GM12873 (cell line): ENCODE measurements around the gene VPS18.

Experiments used
- CTCF ChIP-seq: IDR thresholded peaks from 2 replicates; pipeline ENCODE4 v1.5.1; 2012; ENCODE audit warnings: low read depth, mild to moderate bottlenecking, moderate library complexity, low read length, control low read depth; ENCODE audit not compliant: insufficient read depth; ENCODE audit errors: missing control alignments

VPS18 gene

DNA sequence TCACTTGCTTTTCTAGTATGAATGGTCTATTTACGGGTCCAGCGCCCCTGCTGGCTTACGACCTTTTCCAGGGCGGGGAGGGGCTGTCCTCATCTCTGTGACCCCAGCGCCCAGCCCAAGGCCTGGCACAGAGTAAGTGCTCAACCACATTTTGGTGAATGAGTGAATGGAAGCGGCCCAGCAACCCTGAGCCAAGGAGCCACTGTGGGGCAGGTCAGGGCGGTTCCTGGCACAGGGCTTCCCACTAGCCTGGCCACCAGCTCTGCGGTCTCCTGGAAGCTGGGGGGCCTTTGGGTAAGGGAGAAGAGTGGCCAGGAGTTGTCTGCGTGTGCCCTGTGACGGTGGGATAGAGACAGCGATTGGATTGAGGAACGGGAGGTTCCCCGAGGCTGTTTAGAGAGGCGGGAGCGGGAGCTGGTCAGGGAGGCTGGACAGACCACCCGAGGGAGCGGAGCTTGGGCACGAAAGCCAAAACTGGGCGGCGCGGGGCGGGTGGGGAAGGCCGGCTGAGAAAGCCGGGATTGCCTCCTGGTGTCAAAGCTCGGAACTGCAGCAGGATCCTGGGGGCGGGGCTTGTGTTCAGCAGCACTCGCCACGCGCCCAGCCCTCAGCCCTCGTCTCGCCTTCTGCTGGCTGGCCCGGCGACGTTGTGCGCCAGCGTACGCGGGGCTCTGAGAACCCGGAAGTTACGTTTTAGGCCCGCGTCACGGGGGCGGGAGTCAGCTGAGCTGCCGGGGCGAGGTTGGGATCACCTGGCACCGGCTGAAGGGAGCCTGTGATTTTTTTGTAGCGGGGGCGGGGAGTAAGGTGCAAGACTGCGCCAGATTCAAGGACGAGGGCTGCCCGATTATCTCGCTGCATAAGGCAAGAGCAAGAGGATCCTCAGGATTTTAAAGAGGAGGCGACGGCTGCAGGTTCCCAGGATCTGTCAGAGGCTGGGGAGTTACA lies at the start of gene VPS18:
VPS18 (plus strand) TSS at position 718 of the 948 bp plus-strand sequence. CDS start 319 bp downstream, outside the sequence.
- peak; percentile 85 for TF ChIP-seq CTCF

DNA sequence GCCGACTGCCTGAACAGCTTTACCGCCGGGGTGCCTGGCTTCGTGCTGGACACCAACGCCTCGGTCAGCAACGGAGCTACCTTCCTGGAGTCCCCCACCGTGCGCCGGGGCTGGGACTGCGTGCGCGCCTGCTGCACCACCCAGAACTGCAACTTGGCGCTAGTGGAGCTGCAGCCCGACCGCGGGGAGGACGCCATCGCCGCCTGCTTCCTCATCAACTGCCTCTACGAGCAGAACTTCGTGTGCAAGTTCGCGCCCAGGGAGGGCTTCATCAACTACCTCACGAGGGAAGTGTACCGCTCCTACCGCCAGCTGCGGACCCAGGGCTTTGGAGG lies 49.6 kb upstream of the VPS18 start:
- TF ChIP-seq CTCF, result no peak

- TF ChIP-seq CTCF, result no peak
These were observed 49.2 kb upstream of the VPS18 start for GRCh38 chr15:40845036-40845435.

DNA sequence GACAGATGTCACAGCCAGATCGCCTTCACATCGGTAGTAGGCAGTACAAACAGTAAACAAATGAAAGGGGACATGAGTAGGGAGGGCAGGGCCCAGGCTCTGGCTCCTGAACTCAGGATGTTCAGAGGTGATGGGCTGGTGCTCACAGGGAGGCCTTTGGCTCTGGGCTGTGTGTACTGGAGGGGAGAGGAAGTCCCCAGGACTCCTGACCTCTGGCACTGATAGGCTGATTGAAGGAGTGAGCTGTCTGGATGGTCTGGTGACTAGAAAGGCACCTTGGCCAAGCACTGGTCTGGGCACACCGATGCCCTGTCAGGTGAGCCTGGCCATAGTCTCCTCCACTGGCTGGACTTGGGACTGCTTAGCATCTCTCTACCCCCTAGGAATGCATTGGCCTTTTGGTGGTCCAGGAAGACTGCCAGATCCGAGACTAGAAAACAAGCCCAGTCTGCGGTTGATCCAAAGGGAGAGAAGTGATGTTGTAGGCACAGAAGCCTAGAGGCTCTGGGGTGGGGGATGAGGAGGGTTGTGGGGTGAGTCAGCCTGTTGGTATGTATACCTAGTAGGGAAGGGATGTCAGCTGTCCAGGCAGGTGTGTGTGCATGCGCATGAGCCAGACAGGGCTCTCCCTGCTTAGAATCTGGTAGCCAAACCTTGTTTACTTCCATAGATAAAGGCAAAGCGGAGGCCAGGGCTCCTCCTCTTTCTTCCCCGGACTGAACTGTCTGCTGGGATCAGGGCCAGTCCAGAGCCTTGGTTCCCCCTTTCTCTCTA lies 48.6 kb upstream of the VPS18 start:
- TF ChIP-seq CTCF, result no peak

GRCh38 chr15:40846841-40847222 lies 47.4 kb upstream of the VPS18 start:
- no peak for TF ChIP-seq CTCF

DNA sequence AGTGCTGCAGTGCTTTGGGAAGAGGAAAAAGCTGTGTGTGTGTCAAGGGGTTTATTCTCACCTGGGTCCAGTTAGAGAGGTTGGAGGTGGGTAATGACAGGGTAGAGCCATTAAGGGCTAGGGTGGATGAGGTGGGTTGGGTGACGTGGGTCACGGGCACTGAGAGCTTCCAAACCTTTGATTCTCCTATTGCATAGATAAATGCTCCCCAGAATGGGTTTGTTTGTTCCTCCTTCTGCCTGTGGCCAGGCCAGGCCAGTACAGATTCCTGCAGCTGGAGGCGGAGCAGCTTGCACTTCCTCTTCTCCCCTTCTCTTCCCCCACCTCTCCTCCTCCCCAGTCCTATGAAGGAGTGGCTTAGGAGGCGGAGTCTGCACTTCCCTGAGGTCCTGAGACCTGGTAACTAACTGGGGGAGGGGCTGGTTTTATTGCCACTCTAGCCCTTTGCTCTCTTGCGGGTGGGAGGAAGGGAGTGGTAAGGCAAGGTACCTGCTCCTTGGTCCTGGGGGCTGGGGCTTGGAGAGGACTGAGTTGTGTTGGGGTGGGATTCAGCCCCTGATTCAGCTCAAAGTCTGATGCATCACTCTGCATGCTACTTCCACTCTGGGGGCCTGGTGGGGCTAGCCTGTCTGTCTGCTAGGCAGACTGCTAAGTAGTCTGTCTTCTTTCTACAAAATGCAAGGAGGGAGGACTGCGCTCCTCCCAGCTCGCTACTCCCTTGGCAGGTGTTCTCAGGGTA lies 46.9 kb upstream of the VPS18 start:
- no peak for TF ChIP-seq CTCF
